Memory B cell (primary cell): ENCODE measurements around the gene MMP15.

ENCODE experiments used
- ATAC-seq: fragments of 150-1000 bp; cut with Tn5 transposase; 2 replicates; pipeline ENCODE4 v1.10.0; 2021; ENCODE audit warnings: low read depth, mild to moderate bottlenecking, moderate library complexity
- DNase-seq, 2 donors: peaks; one replicate each; pipeline ENCODE4 v3.0.0; 2022; ENCODE audit warnings: low spot score in 2 of 2
- H3K27ac Mint-ChIP-seq: one replicate; pipeline ENCODE4 v1.8.0; 2022; ENCODE audit warnings: mild to moderate bottlenecking, moderate library complexity, mixed read lengths
- H3K27me3 Mint-ChIP-seq: one replicate; pipeline ENCODE4 v1.8.0; 2022; ENCODE audit warnings: mixed read lengths
- H3K36me3 Mint-ChIP-seq: one replicate; pipeline ENCODE4 v1.8.0; 2022; ENCODE audit warnings: mild to moderate bottlenecking, mixed read lengths
- H3K4me1 Mint-ChIP-seq: one replicate; pipeline ENCODE4 v1.8.0; 2022; ENCODE audit warnings: mixed read lengths
- H3K4me3 Mint-ChIP-seq: one replicate; pipeline ENCODE4 v1.8.0; 2022; ENCODE audit warnings: mild to moderate bottlenecking, moderate library complexity, mixed read lengths
- H3K9me3 Mint-ChIP-seq: one replicate; pipeline ENCODE4 v1.8.0; 2022; ENCODE audit warnings: mixed read lengths

MMP15 gene

DNA sequence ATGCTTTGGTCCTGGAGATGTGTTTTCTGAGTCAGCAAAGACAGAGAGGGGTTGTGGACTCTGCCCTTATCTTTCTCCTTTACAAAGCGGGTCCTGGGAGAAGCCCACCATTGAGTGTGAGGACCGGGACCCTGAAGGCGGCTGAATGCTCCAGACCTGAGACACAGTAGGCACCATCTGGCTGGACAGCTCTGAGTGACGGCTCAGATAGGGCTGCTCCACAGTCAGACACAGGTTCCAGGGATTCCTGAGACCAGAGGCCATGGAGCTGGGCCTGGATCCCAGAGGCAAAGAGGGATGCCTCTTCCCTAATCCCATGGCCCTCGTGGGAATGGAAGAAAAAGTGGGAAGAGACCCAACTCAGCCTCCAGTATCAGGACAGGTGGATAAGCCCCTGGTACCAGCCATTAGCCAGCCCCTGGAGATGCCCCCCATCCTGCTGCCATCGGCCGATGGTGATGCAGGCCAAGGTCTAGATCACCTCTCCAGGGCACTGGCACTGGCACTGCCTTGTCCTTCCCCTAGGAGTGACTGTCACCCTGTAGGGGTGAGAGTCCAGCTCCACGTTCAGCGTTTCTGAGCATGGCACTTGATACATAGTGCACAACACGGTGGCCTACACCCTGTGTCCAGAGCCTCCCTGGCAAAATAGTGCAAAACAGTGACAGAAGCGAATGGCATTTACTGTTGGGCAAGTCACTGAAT is 4.7 kb downstream of the MMP15 start:
- ATAC-seq: no peak

DNA sequence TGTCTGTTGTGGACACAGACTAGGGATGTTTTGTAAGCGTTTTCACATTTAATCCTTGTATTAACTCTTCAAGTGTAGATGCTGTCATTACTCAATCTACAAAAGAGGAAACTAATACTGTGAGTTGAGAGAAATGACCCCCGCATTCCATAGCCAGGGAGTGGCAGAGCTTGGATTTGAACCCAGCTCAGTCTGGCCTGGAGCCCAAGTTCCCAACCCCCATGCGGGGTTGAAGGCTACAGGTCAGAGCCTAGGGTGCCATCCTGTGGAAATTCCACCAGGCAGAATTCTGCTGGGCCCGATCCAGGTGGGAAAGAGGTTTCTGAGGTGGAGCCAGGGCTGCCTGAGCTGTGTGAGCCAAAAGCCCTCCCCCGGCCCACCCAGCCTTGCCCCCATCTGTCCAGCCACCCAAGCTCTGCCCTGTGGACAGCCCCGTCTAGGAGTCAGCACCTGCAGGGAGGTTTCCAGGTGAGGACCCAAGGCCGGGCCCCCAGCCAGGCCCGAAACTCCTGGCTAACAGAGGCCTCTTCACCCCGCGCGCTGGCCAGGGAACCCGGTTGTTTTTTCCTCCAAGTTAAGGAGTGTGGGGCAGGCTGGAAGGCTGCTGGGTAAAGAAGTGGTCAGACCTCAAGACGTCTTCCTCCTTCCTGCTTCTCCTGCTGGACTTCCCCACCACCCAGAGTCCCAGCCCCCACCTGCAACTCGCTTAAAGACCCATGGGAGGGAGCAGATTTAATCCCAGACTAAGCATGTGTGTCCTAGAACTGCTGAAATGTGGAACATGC is 5.7 kb downstream of the MMP15 start:
- peaks cover 2% of the 10 kb centered on the region for H3K4me1 Mint-ChIP-seq
- peaks cover 20% of the 10 kb centered on the region for H3K27me3 Mint-ChIP-seq
- no peak overlapping the region for H3K27ac Mint-ChIP-seq
- no peak for ATAC-seq
- H3K9me3 Mint-ChIP-seq: no peaks in the 10 kb centered on the region
- no peaks in the 10 kb centered on the region for H3K36me3 Mint-ChIP-seq
- DNase-seq: no peak
- no peak overlapping the region for H3K4me3 Mint-ChIP-seq

More for the DNA sequence above, 4.7 kb downstream of the MMP15 start:
- Mint-ChIP-seq H3K27ac (no peak overlapping the region), H3K9me3 (no peaks in the 10 kb centered on the region), H3K27me3 (peaks cover 20% of the 10 kb centered on the region), H3K36me3 (no peaks in the 10 kb centered on the region), H3K4me1 (peaks cover 2% of the 10 kb centered on the region), H3K4me3 (no peak overlapping the region)
- DNase-seq: no peak

DNA sequence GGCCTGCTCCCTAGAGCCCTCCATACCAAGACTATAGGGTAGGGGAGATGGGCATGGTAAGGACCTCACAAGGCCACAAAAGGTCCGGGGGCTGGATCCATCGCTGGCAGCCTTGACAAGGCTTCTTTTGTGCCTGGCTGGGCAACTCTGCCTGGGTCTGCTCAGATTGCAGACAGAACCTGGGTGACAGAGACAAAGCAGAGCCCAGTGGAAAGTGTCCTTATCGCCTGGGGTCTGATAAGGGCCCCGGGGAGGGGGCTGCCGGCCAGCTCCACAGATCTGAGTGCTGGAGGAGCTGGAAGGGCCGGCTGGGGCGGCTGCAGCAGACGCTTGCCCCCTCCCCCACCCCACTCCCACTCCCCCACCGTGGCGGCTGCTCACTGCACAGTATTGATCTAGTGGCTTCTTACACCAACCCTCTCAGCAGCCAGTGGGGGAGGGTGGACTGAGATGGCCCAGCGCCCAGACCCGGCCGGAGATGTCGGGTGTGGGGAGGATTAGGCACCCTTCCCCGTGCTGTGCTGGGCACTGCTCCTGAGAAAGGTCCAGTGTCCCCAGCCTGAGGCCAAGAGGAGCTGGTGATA is 7.2 kb downstream of the MMP15 start:
- Mint-ChIP-seq H3K4me3 (no peak overlapping the region), H3K9me3 (no peaks in the 10 kb centered on the region), H3K4me1 (peaks cover 2% of the 10 kb centered on the region), H3K36me3 (no peaks in the 10 kb centered on the region), H3K27ac (no peak overlapping the region), H3K27me3 (peaks cover 19% of the 10 kb centered on the region)
- no peak for DNase-seq
- ATAC-seq: no peak

DNA sequence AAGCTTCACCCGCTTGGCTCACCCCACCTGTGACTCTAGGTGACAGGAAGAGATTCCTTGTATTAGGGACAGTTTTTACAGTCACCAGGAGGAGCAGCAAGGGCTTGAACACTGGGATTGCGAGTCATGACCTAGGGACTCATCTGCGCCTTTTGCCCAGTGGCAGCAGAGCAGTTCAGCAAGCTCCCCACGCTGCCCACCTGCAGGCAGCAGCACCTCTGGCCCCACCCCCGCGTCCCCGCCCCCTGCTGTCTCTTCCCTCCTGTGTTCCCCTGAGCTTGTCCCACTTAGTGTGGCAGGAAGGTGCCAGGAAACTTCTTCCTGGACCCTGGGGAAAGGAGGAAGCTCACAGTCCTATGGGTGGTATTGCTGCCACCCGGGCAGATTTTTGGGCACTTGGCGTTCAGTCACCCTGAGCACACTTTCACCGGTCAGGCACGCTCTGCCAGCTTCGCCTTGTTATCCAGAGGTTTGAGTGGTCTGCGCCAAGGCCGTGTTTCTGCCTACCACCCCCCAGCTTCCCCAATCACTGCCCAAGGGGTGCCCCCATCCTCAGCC is 8.7 kb downstream of the MMP15 start:
- H3K36me3 Mint-ChIP-seq: no peaks in the 10 kb centered on the region
- DNase-seq (no peak), ATAC-seq (no peak)
- no peaks in the 10 kb centered on the region for H3K4me1 Mint-ChIP-seq
- peaks cover 10% of the 10 kb centered on the region for H3K27me3 Mint-ChIP-seq
- no peaks in the 10 kb centered on the region for H3K9me3 Mint-ChIP-seq
- H3K4me3 Mint-ChIP-seq: no peak overlapping the region
- no peak overlapping the region for H3K27ac Mint-ChIP-seq

DNA sequence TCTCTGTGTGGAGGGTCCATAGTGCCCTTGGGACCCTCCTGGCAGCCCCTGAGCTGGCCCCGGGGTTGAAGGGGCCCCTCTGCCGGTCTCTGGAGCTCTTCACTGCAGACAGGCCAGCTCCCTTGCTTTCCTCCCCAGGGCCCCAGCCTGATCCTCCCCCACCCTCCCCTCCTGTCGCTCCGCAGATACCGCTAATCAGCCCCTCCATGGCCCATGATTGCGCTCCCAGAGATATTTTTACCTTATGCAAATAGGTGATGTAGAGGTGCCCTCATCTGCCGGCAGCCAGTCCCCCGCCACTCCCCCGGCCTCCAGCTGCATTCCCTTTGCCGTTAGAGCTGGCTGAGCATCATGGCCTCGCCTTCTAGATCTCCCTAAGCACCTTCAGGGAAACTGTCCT is 9.2 kb downstream of the MMP15 start:
- H3K9me3 Mint-ChIP-seq: no peaks in the 10 kb centered on the region
- no peaks in the 10 kb centered on the region for H3K36me3 Mint-ChIP-seq
- ATAC-seq (no peak), DNase-seq (no peak)
- H3K27ac Mint-ChIP-seq: no peak overlapping the region
- peaks cover 5% of the 10 kb centered on the region for H3K27me3 Mint-ChIP-seq
- H3K4me1 Mint-ChIP-seq: no peaks in the 10 kb centered on the region
- H3K4me3 Mint-ChIP-seq: no peak overlapping the region

DNA sequence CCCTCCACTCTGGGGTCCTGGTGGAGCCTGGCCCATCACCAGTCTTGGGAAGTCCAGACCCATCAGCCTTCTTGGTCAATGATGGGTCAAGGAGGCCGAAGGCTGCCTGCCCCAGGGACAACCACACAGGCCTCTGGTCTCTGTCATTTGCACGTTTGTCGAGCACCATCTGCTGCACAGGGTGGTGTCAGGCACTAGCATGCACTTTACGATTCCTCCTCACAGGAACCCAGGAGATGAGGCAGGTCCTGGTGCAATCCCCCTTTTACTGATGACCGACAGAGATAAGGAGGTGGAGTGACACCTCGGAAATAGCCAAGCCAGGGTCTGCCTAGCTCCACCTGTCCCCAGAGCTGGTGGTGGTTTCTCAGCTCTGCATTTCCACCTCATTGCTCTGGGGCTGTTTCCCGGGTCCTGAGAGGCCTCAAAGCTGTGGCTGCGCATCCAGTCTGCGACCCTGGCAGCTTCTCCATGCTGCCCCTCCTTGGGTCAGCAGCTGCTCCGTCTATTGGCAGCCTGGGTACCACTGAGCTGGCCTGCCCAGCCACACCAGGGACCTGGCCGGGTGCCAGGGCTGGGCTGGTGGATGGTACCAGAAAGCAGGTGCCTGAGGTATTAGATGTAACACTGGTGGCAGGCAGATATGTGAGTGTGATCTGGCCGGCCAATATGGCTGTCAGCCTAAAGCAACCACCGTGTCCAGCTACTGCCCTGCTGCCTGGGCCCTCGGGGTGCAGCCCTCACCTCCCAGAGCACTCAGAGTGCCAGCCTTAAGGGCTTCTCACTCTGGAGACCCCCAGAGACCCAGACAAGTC is 10.0 kb downstream of the MMP15 start:
- Mint-ChIP-seq H3K4me1 (no peaks in the 10 kb centered on the region), H3K4me3 (no peak overlapping the region)

DNA sequence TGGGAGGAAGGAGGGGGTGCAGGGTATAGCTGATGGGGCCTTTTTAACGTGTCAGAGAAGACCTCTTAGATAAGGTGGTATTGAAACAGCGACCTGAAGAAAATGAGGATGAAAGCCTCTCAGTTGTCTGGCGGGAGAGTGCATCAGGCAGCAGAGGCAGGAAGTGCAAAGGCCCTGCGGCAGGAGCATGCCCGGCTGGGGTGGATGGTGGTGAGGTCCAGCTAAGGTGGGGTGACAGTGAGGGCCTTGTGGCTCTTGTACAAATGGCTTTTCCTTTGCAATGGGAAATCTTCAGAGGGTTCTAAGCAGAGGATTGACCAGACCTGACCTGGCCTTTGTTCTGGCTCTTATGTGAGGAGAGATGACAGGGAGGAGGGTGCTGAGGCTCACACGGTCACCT is 11.4 kb downstream of the MMP15 start:
- no peaks in the 10 kb centered on the region for H3K4me1 Mint-ChIP-seq
- DNase-seq (no peak), ATAC-seq (no peak)
- no peaks in the 10 kb centered on the region for H3K36me3 Mint-ChIP-seq
- H3K27me3 Mint-ChIP-seq: peaks cover 4% of the 10 kb centered on the region
- no peak overlapping the region for H3K4me3 Mint-ChIP-seq
- no peaks in the 10 kb centered on the region for H3K9me3 Mint-ChIP-seq
- H3K27ac Mint-ChIP-seq: no peak overlapping the region

More for the DNA sequence above, 10.0 kb downstream of the MMP15 start:
- Mint-ChIP-seq H3K27ac (no peak overlapping the region), H3K36me3 (no peaks in the 10 kb centered on the region), H3K27me3 (peaks cover 4% of the 10 kb centered on the region), H3K9me3 (no peaks in the 10 kb centered on the region)
- DNase-seq (no peak), ATAC-seq (no peak)

DNA sequence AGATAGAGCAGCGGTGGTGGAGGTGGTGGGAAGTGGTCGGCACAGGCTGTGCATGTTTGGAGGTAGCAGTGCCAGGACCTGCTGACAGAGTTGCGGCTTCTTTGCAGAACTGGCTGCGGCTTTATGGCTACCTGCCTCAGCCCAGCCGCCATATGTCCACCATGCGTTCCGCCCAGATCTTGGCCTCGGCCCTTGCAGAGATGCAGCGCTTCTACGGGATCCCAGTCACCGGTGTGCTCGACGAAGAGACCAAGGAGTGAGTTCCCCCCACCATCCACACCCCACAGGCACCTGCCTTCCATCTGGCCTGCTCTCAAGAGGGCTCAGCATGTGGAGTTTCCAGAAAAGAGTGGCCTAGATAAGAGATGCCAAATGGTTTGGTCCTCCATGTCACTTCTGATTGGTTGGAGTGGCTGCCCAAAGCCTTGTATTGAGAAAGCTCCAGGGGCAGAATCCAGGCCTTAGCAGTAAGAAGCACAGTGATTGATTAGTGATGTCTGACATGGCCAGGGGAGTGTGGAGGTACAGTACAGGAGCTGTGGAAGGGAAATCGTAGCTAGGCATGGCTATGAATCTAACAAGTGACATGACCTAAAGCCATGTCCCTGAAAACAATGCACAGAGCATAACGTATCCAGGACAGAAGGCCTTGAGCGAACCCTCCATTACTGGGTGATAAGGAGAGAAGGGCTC is 12.0 kb downstream of the MMP15 start:
- no peaks in the 10 kb centered on the region for H3K36me3 Mint-ChIP-seq
- DNase-seq (no peak), ATAC-seq (no peak)
- no peaks in the 10 kb centered on the region for H3K9me3 Mint-ChIP-seq
- H3K4me1 Mint-ChIP-seq: no peaks in the 10 kb centered on the region
- H3K4me3 Mint-ChIP-seq: no peak overlapping the region
- H3K27me3 Mint-ChIP-seq: peaks cover 4% of the 10 kb centered on the region
- no peak overlapping the region for H3K27ac Mint-ChIP-seq

DNA sequence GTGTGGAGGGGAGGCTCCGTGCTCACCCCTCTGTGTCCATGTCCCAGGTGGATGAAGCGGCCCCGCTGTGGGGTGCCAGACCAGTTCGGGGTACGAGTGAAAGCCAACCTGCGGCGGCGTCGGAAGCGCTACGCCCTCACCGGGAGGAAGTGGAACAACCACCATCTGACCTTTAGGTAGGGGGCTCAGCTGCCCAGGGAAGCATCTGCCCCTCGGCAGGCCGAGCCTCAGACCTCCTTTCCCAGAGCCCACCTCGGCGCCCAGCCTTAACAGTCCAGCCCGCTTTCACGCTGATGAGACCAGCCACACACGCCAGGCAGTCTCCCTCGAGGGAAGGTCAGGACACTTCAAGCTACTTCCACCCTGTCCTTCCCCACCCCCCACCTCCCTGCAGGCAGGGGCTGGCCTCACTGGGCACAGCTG is 12.7 kb downstream of the MMP15 start:
- Mint-ChIP-seq H3K27ac (no peak overlapping the region), H3K36me3 (no peaks in the 10 kb centered on the region), H3K27me3 (peaks cover 3% of the 10 kb centered on the region), H3K9me3 (no peaks in the 10 kb centered on the region), H3K4me1 (no peaks in the 10 kb centered on the region), H3K4me3 (no peak overlapping the region)
- DNase-seq: no peak
- no peak for ATAC-seq

DNA sequence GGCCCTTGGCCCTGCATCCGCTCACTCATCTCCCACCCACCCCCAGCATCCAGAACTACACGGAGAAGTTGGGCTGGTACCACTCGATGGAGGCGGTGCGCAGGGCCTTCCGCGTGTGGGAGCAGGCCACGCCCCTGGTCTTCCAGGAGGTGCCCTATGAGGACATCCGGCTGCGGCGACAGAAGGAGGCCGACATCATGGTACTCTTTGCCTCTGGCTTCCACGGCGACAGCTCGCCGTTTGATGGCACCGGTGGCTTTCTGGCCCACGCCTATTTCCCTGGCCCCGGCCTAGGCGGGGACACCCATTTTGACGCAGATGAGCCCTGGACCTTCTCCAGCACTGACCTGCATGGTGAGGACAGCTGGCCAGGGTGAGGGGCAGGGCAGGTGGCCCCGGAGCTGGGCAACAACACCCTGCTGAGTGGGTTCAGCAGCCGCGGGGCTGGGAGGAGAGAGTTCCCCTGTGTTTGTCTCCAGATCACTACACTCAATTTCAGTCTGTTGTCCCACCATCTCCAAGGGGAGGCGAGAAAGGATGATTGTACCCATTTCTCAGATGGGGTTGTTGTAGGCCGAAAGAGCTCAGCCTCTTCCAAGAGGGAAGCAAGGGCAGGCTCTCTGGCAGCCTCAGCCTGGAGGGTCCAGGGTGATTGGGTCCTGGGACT is 14.4 kb downstream of the MMP15 start:
- no peak overlapping the region for H3K4me3 Mint-ChIP-seq
- no peaks in the 10 kb centered on the region for H3K36me3 Mint-ChIP-seq
- no peaks in the 10 kb centered on the region for H3K27me3 Mint-ChIP-seq
- no peak overlapping the region for H3K27ac Mint-ChIP-seq
- ATAC-seq: no peak
- DNase-seq: no peak
- H3K4me1 Mint-ChIP-seq: no peaks in the 10 kb centered on the region
- no peaks in the 10 kb centered on the region for H3K9me3 Mint-ChIP-seq

DNA sequence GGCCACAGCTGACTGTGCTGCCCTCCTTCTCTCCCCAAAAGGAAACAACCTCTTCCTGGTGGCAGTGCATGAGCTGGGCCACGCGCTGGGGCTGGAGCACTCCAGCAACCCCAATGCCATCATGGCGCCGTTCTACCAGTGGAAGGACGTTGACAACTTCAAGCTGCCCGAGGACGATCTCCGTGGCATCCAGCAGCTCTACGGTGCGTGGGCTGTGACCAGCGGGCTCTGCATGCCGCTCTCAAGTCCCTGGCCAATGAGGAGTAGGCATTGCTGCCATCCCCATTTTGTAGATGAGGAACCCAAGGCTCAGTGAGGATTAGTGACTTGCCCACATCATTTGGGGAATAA is 14.9 kb downstream of the MMP15 start:
- H3K9me3 Mint-ChIP-seq: no peaks in the 10 kb centered on the region
- no peaks in the 10 kb centered on the region for H3K36me3 Mint-ChIP-seq
- H3K27ac Mint-ChIP-seq: no peak overlapping the region
- no peak for ATAC-seq
- H3K27me3 Mint-ChIP-seq: no peaks in the 10 kb centered on the region
- DNase-seq: no peak
- H3K4me3 Mint-ChIP-seq: no peak overlapping the region
- no peaks in the 10 kb centered on the region for H3K4me1 Mint-ChIP-seq

DNA sequence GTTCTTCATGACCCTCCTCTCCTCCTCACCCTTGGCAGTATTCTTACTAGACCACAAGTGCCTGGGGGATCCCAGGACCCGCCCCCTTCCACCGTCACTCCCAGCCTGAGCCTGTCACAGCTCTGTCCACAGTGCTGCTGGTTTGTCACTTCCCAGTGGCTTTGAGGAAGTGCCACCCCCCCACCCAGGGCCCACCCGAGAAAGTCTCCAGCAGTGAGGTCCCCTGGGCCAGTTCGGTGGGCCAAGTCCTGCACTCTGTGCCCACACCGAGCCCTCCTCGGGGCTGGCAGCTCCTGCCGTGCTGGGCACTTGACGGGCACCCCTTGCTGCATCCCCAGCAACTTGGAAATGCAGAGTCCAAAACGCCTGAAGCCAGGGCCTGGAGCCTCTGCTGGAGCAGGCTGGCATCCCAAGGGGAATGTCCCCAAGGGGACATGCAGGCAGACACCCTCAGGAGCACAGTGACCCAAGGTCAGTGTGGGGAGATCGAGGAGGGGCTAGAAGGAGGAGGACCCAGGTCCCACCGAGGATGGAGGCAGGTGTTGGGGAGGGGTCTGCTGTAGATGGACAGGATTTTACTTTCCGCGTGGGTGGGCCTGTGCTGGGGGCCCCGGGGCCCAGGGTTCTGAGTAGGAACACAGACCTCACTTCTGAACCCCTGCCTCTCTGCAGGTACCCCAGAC is 15.5 kb downstream of the MMP15 start:
- Mint-ChIP-seq H3K4me3 (no peak overlapping the region), H3K27ac (peak overlapping the region; percentile 80), H3K9me3 (no peaks in the 10 kb centered on the region), H3K36me3 (no peaks in the 10 kb centered on the region), H3K27me3 (no peaks in the 10 kb centered on the region), H3K4me1 (no peaks in the 10 kb centered on the region)
- DNase-seq (no peak), ATAC-seq (no peak)

DNA sequence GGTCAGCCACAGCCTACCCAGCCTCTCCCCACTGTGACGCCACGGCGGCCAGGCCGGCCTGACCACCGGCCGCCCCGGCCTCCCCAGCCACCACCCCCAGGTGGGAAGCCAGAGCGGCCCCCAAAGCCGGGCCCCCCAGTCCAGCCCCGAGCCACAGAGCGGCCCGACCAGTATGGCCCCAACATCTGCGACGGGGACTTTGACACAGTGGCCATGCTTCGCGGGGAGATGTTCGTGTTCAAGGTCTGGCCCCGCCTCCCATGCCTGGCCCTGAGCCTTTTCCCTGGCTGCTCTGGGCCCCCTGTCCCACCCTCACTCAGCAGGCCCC is 16.0 kb downstream of the MMP15 start:
- Mint-ChIP-seq H3K9me3 (no peaks in the 10 kb centered on the region), H3K4me3 (no peak overlapping the region)

More for the DNA sequence above, 16.0 kb downstream of the MMP15 start:
- Mint-ChIP-seq H3K27me3 (no peaks in the 10 kb centered on the region), H3K4me1 (no peaks in the 10 kb centered on the region), H3K27ac (peak overlapping the region; percentile 80), H3K36me3 (no peaks in the 10 kb centered on the region)
- DNase-seq (no peak), ATAC-seq (no peak)
